H1 (cell line): Measurements from ENCODE around the gene PFN3. TPM values are rescaled to one million over a fixed set of nuclear protein-coding genes. Genes with fewer than 3 reads are reported as not detected.
A peak's percentile ranks its signal among the peaks of the same experiment; 100 is the strongest.

ENCODE experiments used
- CTCF ChIA-PET: fragments of 300-600 bp; sonication (Branson Sonifier 250); formaldehyde crosslinking; loops from one replicate; lab custom pipeline; 2021; ENCODE audit not compliant: partially characterized antibody; lab: Charles Lee
- POLR2A ChIA-PET: fragments of 300-600 bp; sonication (Branson Sonifier 250); formaldehyde crosslinking; loops from one replicate; lab custom pipeline; 2021; ENCODE audit warnings: inconsistent platforms; ENCODE audit not compliant: partially characterized antibody; lab: Charles Lee
- DNase-seq, 2 experiments: peaks; one replicate each; pipeline versions ENCODE4 v3.0.0 to v3.0.0-alpha.2; 2010 to 2022; ENCODE audit warnings: low spot score in 2 of 2, low read depth in 1 of 2, mixed read lengths in 1 of 2
- FAIRE-seq: peaks from 2 replicates; lab custom pipeline; 2011; peaks lifted over from hg19 to GRCh38; lab: Jason Lieb, UNC
- H2AFZ ChIP-seq: 2 replicates; pipeline ENCODE4 v1.8.1; 2012; ENCODE audit warnings: low read length, inconsistent platforms
- H2AK5ac ChIP-seq: 2 replicates; pipeline ENCODE4 v1.6.1; 2013; ENCODE audit warnings: low read depth, low read length
- H2BK120ac ChIP-seq: replicated peaks from 2 replicates; pipeline ENCODE3; 2013; ENCODE audit warnings: low read depth, low read length, inconsistent platforms
- H2BK12ac ChIP-seq: 2 replicates; pipeline ENCODE4 v1.6.1; 2013; ENCODE audit warnings: low read depth, low read length
- H2BK15ac ChIP-seq: 2 replicates; pipeline ENCODE4 v1.6.1; 2013; ENCODE audit warnings: low read length
- H2BK20ac ChIP-seq: 2 replicates; pipeline ENCODE4 v1.6.1; 2013; ENCODE audit warnings: low read length
- H2BK5ac ChIP-seq: 2 replicates; pipeline ENCODE4 v1.6.1; 2013; ENCODE audit warnings: low read depth, low read length
- H3K14ac ChIP-seq: 2 replicates; pipeline ENCODE4 v1.6.1; 2013; ENCODE audit warnings: inconsistent platforms; ENCODE audit not compliant: insufficient read length
- H3K18ac ChIP-seq: 2 replicates; pipeline ENCODE4 v1.6.1; 2013; ENCODE audit warnings: low read length; ENCODE audit errors: extremely low read depth
- H3K23ac ChIP-seq: 2 replicates; pipeline ENCODE4 v1.6.1; 2013; ENCODE audit warnings: inconsistent platforms; ENCODE audit not compliant: insufficient read length
- H3K23me2 ChIP-seq: 2 replicates; pipeline ENCODE4 v1.6.1; 2013; ENCODE audit warnings: low read depth, low read length
- H3K27ac ChIP-seq: 2 replicates; pipeline ENCODE4 v1.6.1; 2011; ENCODE audit warnings: low read depth, low read length, inconsistent platforms
- H3K27me3 ChIP-seq, 4 experiments: replicated peaks in 1 of 4; 1 replicate in 1 of 4; 2 replicates in 3 of 4; pipeline versions ENCODE4 v1.6.1 to v1.8.1; 2011 to 2013; ENCODE audit warnings: low read length in 3 of 4, mild to moderate bottlenecking in 3 of 4, inconsistent platforms in 2 of 4, mixed read lengths in 2 of 4, moderate library complexity in 1 of 4; ENCODE audit not compliant: control insufficient read depth in 3 of 4, insufficient read depth in 3 of 4; ENCODE audit errors: extremely low read depth in 1 of 4
- H3K36me3 ChIP-seq, 4 experiments: 2 replicates each; pipeline versions ENCODE4 v1.6.1 to v1.8.1; 2011 to 2013; ENCODE audit warnings: mild to moderate bottlenecking in 4 of 4, low read length in 3 of 4, moderate library complexity in 2 of 4, control low read depth in 1 of 4, inconsistent platforms in 1 of 4; ENCODE audit not compliant: insufficient read depth in 4 of 4, control insufficient read depth in 2 of 4
- H3K4ac ChIP-seq: replicated peaks from 2 replicates; pipeline ENCODE3; 2013; ENCODE audit warnings: low read length, low read depth, mixed read lengths, inconsistent platforms; ENCODE audit not compliant: insufficient read length
- H3K4me1 ChIP-seq, 4 experiments: replicated peaks in 1 of 4; 1 replicate in 1 of 4; 2 replicates in 3 of 4; pipeline versions ENCODE4 v1.6.1 to v1.8.1; 2011 to 2013; ENCODE audit warnings: low read length in 3 of 4, inconsistent platforms in 2 of 4, mixed read lengths in 1 of 4; ENCODE audit not compliant: insufficient read depth in 4 of 4, control insufficient read depth in 3 of 4
- H3K4me2 ChIP-seq, 2 experiments: 2 replicates each; pipeline versions ENCODE4 v1.6.1 to v1.8.1; 2011 to 2013; ENCODE audit warnings: low read depth in 2 of 2, low read length in 2 of 2, control low read depth in 1 of 2, inconsistent platforms in 1 of 2, mild to moderate bottlenecking in 1 of 2; ENCODE audit not compliant: insufficient read depth in 1 of 2
- H3K4me3 ChIP-seq, 4 experiments: fragments of 200-600, 300-600 bp in 1 of 4; sonication (generic), shearing (Covaris generic), sonication (Bioruptor Twin) in 1 of 4; 2 replicates each; pipeline versions ENCODE4 v1.5.1 to v1.8.1; 2011 to 2016; ENCODE audit warnings: low read length in 4 of 4, low read depth in 3 of 4, control low read depth in 2 of 4, inconsistent platforms in 2 of 4, mild to moderate bottlenecking in 2 of 4, mixed read lengths in 1 of 4, moderate library complexity in 1 of 4; ENCODE audit not compliant: insufficient read depth in 2 of 4; ENCODE audit errors: extremely low read depth in 1 of 4
- H3K56ac ChIP-seq: replicated peaks from 2 replicates; pipeline ENCODE3; 2013; ENCODE audit warnings: low read depth, mild to moderate bottlenecking, mixed read lengths, low read length, inconsistent platforms; ENCODE audit not compliant: insufficient read length
- H3K79me1 ChIP-seq: 2 replicates; pipeline ENCODE4 v1.6.1; 2013; ENCODE audit warnings: low read depth, low read length, control low read depth
- H3K79me2 ChIP-seq, 2 experiments: 2 replicates each; pipeline versions ENCODE4 v1.6.1 to v1.8.1; 2012 to 2013; ENCODE audit warnings: low read length in 2 of 2, mild to moderate bottlenecking in 2 of 2, inconsistent platforms in 1 of 2; ENCODE audit not compliant: insufficient read depth in 2 of 2, control insufficient read depth in 1 of 2
- H3K9ac ChIP-seq, 4 experiments: replicated peaks in 1 of 4; 1 replicate in 1 of 4; 2 replicates in 3 of 4; pipeline versions ENCODE4 v1.6.1 to v1.8.1; 2011 to 2013; ENCODE audit warnings: low read depth in 3 of 4, low read length in 3 of 4, control low read depth in 2 of 4, mild to moderate bottlenecking in 2 of 4, moderate library complexity in 2 of 4, inconsistent platforms in 1 of 4; ENCODE audit errors: extremely low read depth in 1 of 4
- H3K9me3 ChIP-seq, 2 experiments: 2 replicates each; pipeline versions ENCODE4 v1.6.1 to v1.8.1; 2012 to 2013; ENCODE audit warnings: mild to moderate bottlenecking in 2 of 2, moderate library complexity in 2 of 2, control low read depth in 1 of 2, inconsistent platforms in 1 of 2, low read depth in 1 of 2, low read length in 1 of 2, mixed read lengths in 1 of 2; ENCODE audit not compliant: insufficient read depth in 2 of 2
- H4K20me1 ChIP-seq, 2 experiments: replicated peaks in 1 of 2; 2 replicates each; pipeline versions ENCODE3 to v1.8.1; 2011 to 2013; ENCODE audit warnings: inconsistent platforms in 2 of 2, low read length in 2 of 2, mild to moderate bottlenecking in 1 of 2; ENCODE audit not compliant: insufficient read depth in 2 of 2, control insufficient read depth in 1 of 2
- H4K5ac ChIP-seq: 2 replicates; pipeline ENCODE4 v1.6.1; 2013; ENCODE audit warnings: low read length, low read depth, mixed read lengths, inconsistent platforms; ENCODE audit not compliant: insufficient read length
- H4K8ac ChIP-seq: 2 replicates; pipeline ENCODE4 v1.8.0; 2013; ENCODE audit warnings: mild to moderate bottlenecking, moderate library complexity, low read length, inconsistent platforms; ENCODE audit not compliant: insufficient read depth; ENCODE audit errors: extremely low read depth
- H4K91ac ChIP-seq: replicated peaks from 2 replicates; pipeline ENCODE3; 2013; ENCODE audit warnings: low read length, mixed read lengths, inconsistent platforms; ENCODE audit not compliant: insufficient read length
- CHD1 ChIP-seq: IDR thresholded peaks from 2 replicates; pipeline ENCODE4 v1.6.1; 2012; ENCODE audit warnings: low read depth, low read length, improper control_type of control experiment
- CREB1 ChIP-seq: IDR thresholded peaks from 2 replicates; pipeline ENCODE4 v1.6.1; 2012; ENCODE audit warnings: inconsistent platforms
- JUND ChIP-seq: IDR thresholded peaks from 2 replicates; pipeline ENCODE4 v1.6.1; 2011; ENCODE audit warnings: mild to moderate bottlenecking, improper control_type of control experiment, low read length
- MAFK ChIP-seq: IDR thresholded peaks from 2 replicates; pipeline ENCODE4 v1.6.1; 2012; ENCODE audit warnings: low read depth, mild to moderate bottlenecking, improper control_type of control experiment, low read length
- PHF8 ChIP-seq: fragments of 200-600 bp; sonication (generic); conservative IDR thresholded peaks from 2 replicates; pipeline ENCODE4 v1.7.1; 2012; ENCODE audit warnings: low read depth, mild to moderate bottlenecking, inconsistent platforms, low read length, moderate library complexity
- SAP30 ChIP-seq: fragments of 300-600 bp; sonication (generic); IDR thresholded peaks from 2 replicates; pipeline ENCODE4 v1.7.1; 2012; ENCODE audit warnings: low read length, moderate library complexity, mild to moderate bottlenecking, inconsistent platforms; ENCODE audit not compliant: insufficient read depth, insufficient replicate concordance
- SIX5 ChIP-seq: IDR thresholded peaks from 2 replicates; pipeline ENCODE4 v1.6.1; 2011; ENCODE audit warnings: mild to moderate bottlenecking, low read depth, low read length
- SRF ChIP-seq: IDR thresholded peaks from 2 replicates; pipeline ENCODE4 v1.6.1; 2011; ENCODE audit warnings: mild to moderate bottlenecking, low read depth, low read length, moderate library complexity
- TBP ChIP-seq: IDR thresholded peaks from 2 replicates; pipeline ENCODE4 v1.6.1; 2011; ENCODE audit warnings: low read depth, low read length, improper control_type of control experiment
- ZNF274 ChIP-seq: IDR thresholded peaks from 2 replicates; pipeline ENCODE4 v1.7.0; 2012; ENCODE audit warnings: low read length, borderline replicate concordance; ENCODE audit errors: extremely low read depth
- WGBS, 2 experiments: shearing (Covaris generic) in 1 of 2; methylation state at CpG; one replicate each; pipeline versions ENCODE4 v1.1.6 to v1.1.7; 2013 to 2015; ENCODE audit warnings: low lambda C conversion rate in 2 of 2, mixed read lengths in 2 of 2, inconsistent platforms in 1 of 2, low coverage in 1 of 2, missing lambda C conversion rate in 1 of 2; ENCODE audit not compliant: insufficient replicate concordance in 2 of 2, insufficient coverage in 1 of 2, insufficient read length in 1 of 2; ENCODE audit errors: extremely low coverage in 1 of 2, missing lambda C conversion rate in 1 of 2; 5-methylcytosine and 5-hydroxymethylcytosine counted together
- polyA plus RNA-seq, 7 experiments: library from polyadenylated mRNA; depleted of rRNA in 3 of 7; stranded (reverse) in 5 of 7; unstranded in 2 of 7; fragments of >200 nt in 5 of 7; fragments of 200-250 nt in 2 of 7; gene quantifications; 1 replicate in 5 of 7; 2 replicates in 1 of 7; 4 replicates in 1 of 7; pipeline versions ENCODE4 v1.2.1 to v1.2.3, GENCODE V29; 2011 to 2013; ENCODE audit warnings: missing spikeins in 2 of 7, mixed read lengths in 2 of 7
- total RNA-seq: library from RNA; stranded (reverse); fragmentation: NEBNext Ultra II Directional; extraction: Animal tissue kit (Norgen Biotek cat#: 25700); gene quantifications from 2 replicates; pipeline ENCODE4 v1.2.1, GENCODE V29; 2021

The PFN3 gene
- total and polyA plus RNA-seq, 2 of the 8 experiments (the other 6 are each of a cell fraction or from before 2014, with no cell fraction given), result not detected

DNA sequence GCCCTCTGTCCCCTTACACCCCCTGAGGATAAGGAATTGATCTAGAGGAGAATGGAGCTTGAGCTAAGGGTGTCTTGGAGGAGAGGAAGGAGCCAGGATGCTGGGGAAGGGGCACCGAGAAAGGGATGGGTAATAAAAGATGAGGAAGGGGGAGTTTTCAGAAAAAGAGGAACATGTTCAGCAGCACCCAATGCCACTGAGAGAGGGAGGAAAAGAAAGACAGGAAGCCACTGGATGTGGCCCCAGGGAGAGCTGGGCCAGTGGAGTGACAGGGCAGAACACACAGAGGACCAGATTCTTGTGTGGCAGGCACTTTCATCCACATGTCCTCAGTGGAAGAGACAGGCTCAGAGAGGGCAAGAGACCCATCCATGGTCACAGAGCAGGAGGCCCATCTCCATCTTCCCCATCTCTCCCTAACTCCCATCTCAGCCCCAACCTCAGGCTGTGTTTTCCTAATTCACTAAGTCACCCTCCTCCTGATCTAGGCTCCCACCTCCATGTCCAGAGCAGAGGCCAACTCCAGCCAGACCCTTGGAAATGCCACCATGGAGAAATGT lies 7.2 kb downstream of the PFN3 start:
- Histone ChIP-seq H3K18ac (no peak overlapping the region), H3K23ac (no peak overlapping the region), H4K91ac (no peak overlapping the region), H2AFZ (no peak overlapping the region), H2BK5ac (peak overlapping the region; percentile 5; the same call in 1 of the 2 replicates), H3K79me2 (no peaks in the 10 kb centered on the region), H3K4me2 (no peak overlapping the region), H3K23me2 (no peaks in the 10 kb centered on the region), H2BK20ac (no peak overlapping the region), H4K5ac (no peak overlapping the region), H4K20me1 (no peaks in the 10 kb centered on the region), H2BK15ac (no peak overlapping the region), H3K9me3 (no peaks in the 10 kb centered on the region), H2BK120ac (no peak overlapping the region), H3K14ac (no peak overlapping the region), H3K27me3 (peaks cover 0 to 19% (median 10%) of the 10 kb centered on the region in 4 experiments; a peak in 6 of 7 replicates), H3K27ac (no peak overlapping the region), H2AK5ac (peak overlapping the region; percentile 17; the same call in 1 of the 2 replicates), H3K4me1 (peaks cover 0 to 3% (median 0%) of the 10 kb centered on the region in 4 experiments; a peak in 4 of 7 replicates), H3K9ac (no peak overlapping the region), H3K36me3 (no peaks in the 10 kb centered on the region), H2BK12ac (peak overlapping the region; percentile 31; the same call in 1 of the 2 replicates), H3K4me3 (no peak overlapping the region), H3K4ac (no peak overlapping the region), H3K56ac (no peak overlapping the region), H4K8ac (no peak overlapping the region), H3K79me1 (no peaks in the 10 kb centered on the region)
- POLR2A ChIA-PET, result interaction anchor here (1.0 to 4.2 kb wide), 6 partner anchors 10 to 104 kb away, joined by 4 to 16 read pairs (median 4); partner anchors contain the start of genes PDLIM7 and PRR7
- FAIRE-seq, result no peak
- TF ChIP-seq PHF8 (no peak), ZNF274 (no peak), JUND (no peak), MAFK (no peak), SIX5 (no peak), CHD1 (no peak), SRF (no peak), SAP30 (no peak), CREB1 (no peak), TBP (no peak)
- DNase-seq, result no peak
- WGBS, 2 experiments, result 89% methylated on average over 1 of the region's 1 CpG; no CpG with 5 or more reads in 1 of the 2 experiments
- CTCF ChIA-PET, result interaction anchor here (0.8 to 18.7 kb wide), 7 partner anchors 9 to 54 kb away, joined by 3 to 430 read pairs (median 37); partner anchors contain the start of genes PFN3, PRR7 and SLC34A1
